ENCODE data around the gene CSN2. TPM values are rescaled to one million over a fixed set of nuclear protein-coding genes. Genes with fewer than 3 reads are reported as not detected.

Gene CSN2
- total RNA-seq, 1 donor from 2014 or later = not detected

Other genes starting within 250 kb of the CSN2 start
- gene SULT1B1, start 205.1 kb downstream of the CSN2 start, total RNA-seq = 1.8 TPM
- gene SULT1E1, start 105.6 kb downstream of the CSN2 start, total RNA-seq = 53.0 TPM
- not detected for gene CSN1S1, start 34.7 kb downstream of the CSN2 start, total RNA-seq
- gene STATH, start 30.2 kb upstream of the CSN2 start, total RNA-seq = not detected
- gene HTN3, start 62.7 kb upstream of the CSN2 start, total RNA-seq = not detected
- gene HTN1, start 84.7 kb upstream of the CSN2 start, total RNA-seq = not detected
- not detected for gene PRR27, start 188.5 kb upstream of the CSN2 start, total RNA-seq
- gene ODAM, start 230.0 kb upstream of the CSN2 start, total RNA-seq = not detected

Measured in skin of body (tissue), 1 donor.